ENCODE results near the gene HIVEP2.

DNA sequence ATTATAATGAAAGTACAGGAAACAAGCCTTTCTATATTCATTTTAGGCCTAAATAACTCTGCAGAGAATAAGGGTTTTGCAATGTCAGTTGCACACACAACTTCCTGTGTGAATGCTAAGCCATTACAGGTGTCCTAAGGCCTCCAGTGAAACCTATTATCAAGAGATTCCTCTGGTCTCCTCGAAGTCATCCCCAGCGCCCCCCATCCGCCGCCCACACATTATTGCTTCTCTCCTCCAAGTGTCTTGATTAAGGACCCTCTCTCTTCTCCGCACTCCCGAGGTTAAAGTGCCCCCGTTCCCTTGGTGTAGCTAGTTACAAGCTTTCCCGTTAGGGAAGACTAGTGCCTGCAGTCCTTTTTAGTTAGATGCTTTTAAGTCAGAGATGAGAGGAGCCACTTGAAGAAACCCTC lies 1.3 kb downstream of the HIVEP2 start:
- TF ChIP-seq EZH2 (IDR thresholded peaks at IDR 0.05; ENCODE audit: insufficient read depth, poor library complexity, severe bottlenecking): no peak
- TF ChIP-seq EZH2phosphoT487 (IDR thresholded peaks at IDR 0.05; ENCODE audit: insufficient read depth, low read depth): no peak
